ENCODE results near the gene EPHB2.

GRCh38 chr1:22694172-22694571, 16.5 kb upstream of the EPHB2 start:
- TF ChIP-seq POLR2A (IDR thresholded peaks at IDR 0.05; ENCODE audit: low read depth, low read length) = no peak
- no peak for TF ChIP-seq POLR2AphosphoS5 (IDR thresholded peaks at IDR 0.05; ENCODE audit: low read depth, low read length)
- TF ChIP-seq TAF1 (IDR thresholded peaks at IDR 0.05; ENCODE audit: low read depth, low read length) = no peak
